ENCODE data around the gene BATF3. TPM values are rescaled to one million over a fixed set of nuclear protein-coding genes. Genes with fewer than 3 reads are reported as not detected.

Gene BATF3
- total RNA-seq, 1 donor from 2014 or later = 0.72 TPM

DNA sequence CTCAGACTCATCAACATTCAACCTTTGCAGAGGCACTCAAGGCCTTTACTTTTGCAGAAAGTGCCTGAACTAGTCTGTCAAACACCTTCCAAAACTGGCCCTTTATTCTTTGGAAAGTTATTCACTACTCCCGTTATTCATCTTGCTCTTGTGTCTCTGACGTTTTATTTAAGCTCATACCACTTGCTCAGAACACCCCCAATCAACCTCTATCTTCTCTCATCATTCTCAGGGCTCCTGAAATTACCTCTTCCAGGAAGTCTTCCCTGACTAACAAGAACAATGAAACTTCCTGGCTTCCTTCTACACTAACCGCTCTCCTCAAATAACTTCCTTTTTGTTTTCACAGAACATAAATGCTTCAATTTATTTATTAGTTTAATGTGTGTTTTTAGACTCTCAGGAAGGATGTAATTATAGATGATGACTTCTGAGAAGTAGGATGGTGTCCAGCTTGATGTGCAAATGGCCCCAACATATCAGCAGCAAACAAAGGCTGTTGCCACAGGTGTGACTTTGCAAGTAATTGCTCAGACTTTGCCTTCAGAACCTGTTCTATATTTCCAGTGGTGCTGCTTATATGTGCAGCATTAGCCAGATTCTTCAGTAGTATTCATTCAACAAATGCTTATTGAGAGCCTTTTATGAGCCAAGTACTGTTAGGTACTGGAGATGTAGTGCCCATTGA lies 22.8 kb upstream of the BATF3 start:
- Mint-ChIP-seq H3K36me3 (peaks cover 9% of the 10 kb centered on the region), H3K9me3 (no peaks in the 10 kb centered on the region), H3K27me3 (peaks cover 4% of the 10 kb centered on the region), H3K4me3 (no peak overlapping the region), H3K4me1 (ENCODE audit: unreplicated experiment) (no peaks in the 10 kb centered on the region), H3K27ac (no peak overlapping the region)
- DNase-seq (ENCODE audit: extremely low spot score, unreplicated experiment) = no peak
- TF ChIP-seq, protein P1, sequence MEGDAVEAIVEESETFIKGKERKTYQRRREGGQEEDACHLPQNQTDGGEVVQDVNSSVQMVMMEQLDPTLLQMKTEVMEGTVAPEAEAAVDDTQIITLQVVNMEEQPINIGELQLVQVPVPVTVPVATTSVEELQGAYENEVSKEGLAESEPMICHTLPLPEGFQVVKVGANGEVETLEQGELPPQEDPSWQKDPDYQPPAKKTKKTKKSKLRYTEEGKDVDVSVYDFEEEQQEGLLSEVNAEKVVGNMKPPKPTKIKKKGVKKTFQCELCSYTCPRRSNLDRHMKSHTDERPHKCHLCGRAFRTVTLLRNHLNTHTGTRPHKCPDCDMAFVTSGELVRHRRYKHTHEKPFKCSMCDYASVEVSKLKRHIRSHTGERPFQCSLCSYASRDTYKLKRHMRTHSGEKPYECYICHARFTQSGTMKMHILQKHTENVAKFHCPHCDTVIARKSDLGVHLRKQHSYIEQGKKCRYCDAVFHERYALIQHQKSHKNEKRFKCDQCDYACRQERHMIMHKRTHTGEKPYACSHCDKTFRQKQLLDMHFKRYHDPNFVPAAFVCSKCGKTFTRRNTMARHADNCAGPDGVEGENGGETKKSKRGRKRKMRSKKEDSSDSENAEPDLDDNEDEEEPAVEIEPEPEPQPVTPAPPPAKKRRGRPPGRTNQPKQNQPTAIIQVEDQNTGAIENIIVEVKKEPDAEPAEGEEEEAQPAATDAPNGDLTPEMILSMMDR (conservative IDR thresholded peaks at IDR 0.05) = no peak

DNA sequence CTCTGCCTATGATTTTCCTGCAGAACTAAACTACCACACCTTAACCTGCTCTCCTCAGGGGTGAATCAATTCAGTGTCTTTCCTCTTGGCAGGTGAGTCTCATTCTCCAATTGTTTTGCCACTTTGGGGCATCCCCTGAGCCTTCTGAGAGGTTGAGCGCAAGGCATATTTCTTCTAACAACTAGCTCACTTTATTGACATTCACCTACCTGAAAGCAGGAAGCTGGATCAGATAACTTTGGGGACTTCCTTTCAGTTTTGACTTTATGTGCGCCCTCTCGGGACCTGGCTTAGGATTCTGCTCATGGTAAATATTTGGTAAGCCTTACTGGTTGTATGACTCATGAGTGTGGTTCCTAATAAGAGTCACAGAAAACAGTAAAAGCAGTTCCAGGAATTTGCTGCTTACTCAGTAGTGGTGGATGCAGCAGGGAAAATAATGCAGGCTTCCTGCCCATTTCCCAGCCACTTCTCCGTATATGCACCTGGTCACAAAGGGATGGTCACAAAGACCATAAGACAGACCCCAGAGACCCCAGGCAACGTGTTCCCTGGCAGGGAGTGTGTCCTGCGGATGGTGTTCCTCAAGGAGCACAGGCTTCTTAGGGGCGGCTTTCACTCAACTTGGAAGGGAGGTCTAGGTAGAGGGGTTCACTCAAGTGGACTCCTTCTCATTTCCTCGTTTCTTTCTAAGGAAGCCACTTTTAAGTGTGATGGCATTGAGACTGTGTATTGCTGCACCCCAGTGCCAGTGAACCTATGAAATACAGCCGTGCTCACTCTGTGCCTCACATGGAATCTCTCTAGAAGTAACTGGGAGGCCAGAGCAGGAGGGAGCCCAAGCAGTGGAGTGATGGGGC lies 22.0 kb upstream of the BATF3 start:
- DNase-seq (ENCODE audit: extremely low spot score, unreplicated experiment) = no peak
- H3K27ac Mint-ChIP-seq = no peak overlapping the region
- H3K4me1 Mint-ChIP-seq (ENCODE audit: unreplicated experiment) = no peaks in the 10 kb centered on the region
- no peaks in the 10 kb centered on the region for H3K9me3 Mint-ChIP-seq
- H3K27me3 Mint-ChIP-seq = peaks cover 4% of the 10 kb centered on the region
- H3K36me3 Mint-ChIP-seq = peaks cover 9% of the 10 kb centered on the region
- TF ChIP-seq, protein P1 (conservative IDR thresholded peaks at IDR 0.05) = no peak
- no peak overlapping the region for H3K4me3 Mint-ChIP-seq

DNA sequence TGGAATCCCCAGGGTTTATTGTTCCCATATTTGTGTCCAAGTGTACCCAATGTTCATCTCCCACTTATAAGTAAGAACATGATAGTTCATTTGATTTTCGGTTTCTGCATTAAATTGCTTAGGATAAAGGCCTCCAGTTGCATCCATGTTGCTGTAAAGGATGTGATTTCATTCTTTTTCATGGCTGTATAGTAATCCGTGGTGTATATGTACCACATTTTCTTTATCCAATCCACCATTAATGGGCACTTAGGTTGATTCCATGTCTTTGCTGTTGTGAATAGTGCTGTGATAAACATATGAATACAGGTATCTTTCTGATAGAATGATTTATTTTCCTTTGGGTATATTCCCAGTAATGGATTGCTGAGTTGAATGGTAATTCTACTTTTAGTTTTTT lies 20.0 kb upstream of the BATF3 start:
- no peak for DNase-seq (ENCODE audit: extremely low spot score, unreplicated experiment)
- peaks cover 7% of the 10 kb centered on the region for H3K36me3 Mint-ChIP-seq
- TF ChIP-seq, protein P1 (conservative IDR thresholded peaks at IDR 0.05) = no peak
- H3K27me3 Mint-ChIP-seq = peaks cover 12% of the 10 kb centered on the region
- H3K27ac Mint-ChIP-seq = no peak overlapping the region
- H3K4me3 Mint-ChIP-seq = no peak overlapping the region
- no peaks in the 10 kb centered on the region for H3K4me1 Mint-ChIP-seq (ENCODE audit: unreplicated experiment)
- no peaks in the 10 kb centered on the region for H3K9me3 Mint-ChIP-seq

DNA sequence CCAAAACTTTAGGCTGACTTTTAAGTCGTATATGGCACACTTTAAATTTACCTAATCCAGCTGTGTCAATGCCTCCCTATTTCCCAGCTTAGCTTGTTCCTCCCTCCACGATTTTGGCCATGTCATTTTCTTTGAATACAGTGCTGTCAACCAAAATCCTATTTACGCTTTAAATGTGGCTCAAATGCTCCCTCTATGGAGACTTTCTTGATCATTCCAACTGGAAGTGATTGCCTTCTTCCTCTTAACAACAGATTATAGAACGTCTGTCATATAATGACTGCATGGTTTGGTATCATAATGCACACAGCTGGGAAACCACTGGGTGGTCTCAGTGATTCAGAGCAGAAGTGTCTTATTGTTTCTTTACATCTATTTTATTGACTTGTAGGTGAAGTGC lies 18.9 kb upstream of the BATF3 start:
- DNase-seq (ENCODE audit: extremely low spot score, unreplicated experiment) = no peak
- Mint-ChIP-seq H3K9me3 (no peaks in the 10 kb centered on the region), H3K4me3 (no peak overlapping the region), H3K36me3 (peaks cover 2% of the 10 kb centered on the region), H3K27ac (no peak overlapping the region), H3K4me1 (ENCODE audit: unreplicated experiment) (no peaks in the 10 kb centered on the region), H3K27me3 (peaks cover 13% of the 10 kb centered on the region)
- TF ChIP-seq, protein P1 (conservative IDR thresholded peaks at IDR 0.05) = no peak

DNA sequence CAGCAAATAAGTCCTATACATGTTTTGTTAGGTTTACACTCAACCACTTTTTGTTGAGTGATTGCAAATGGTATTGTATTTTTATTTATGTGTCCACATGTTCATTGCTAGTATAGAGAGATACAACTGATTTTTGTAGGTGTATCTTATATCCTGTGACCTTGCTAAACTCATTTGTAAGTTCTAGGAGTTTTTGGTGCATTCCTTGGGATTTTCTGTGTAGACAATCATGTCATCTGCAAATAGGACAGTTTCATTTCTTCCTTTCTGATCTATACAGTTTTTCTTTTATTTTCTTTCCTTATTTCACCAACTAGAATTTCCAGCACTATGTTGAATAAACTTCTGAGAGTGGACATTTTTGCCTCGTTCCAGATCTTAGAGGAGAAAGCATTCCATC lies 16.5 kb upstream of the BATF3 start:
- DNase-seq (ENCODE audit: extremely low spot score, unreplicated experiment) = no peak
- H3K4me3 Mint-ChIP-seq = no peak overlapping the region
- H3K27ac Mint-ChIP-seq = no peak overlapping the region
- H3K9me3 Mint-ChIP-seq = no peaks in the 10 kb centered on the region
- TF ChIP-seq, protein P1 (conservative IDR thresholded peaks at IDR 0.05) = no peak
- H3K4me1 Mint-ChIP-seq (ENCODE audit: unreplicated experiment) = no peaks in the 10 kb centered on the region
- no peaks in the 10 kb centered on the region for H3K36me3 Mint-ChIP-seq
- peaks cover 18% of the 10 kb centered on the region for H3K27me3 Mint-ChIP-seq

Measured in type B pancreatic cell (in vitro differentiated cells).